SK-N-SH treated with all-trans-retinoic acid at 6 μM for 48 hours (cell line): ENCODE measurements around the gene GALNT5.

ENCODE experiments used
- ISL1 ChIP-seq: fragments of 250-450 bp; sonication (Bioruptor Pico); IDR thresholded peaks from 2 replicates; pipeline ENCODE4 v2.1.2; 2022; ENCODE audit warnings: mild to moderate bottlenecking, moderate library complexity
- ZFP30 ChIP-seq: fragments of 450-650 bp; formaldehyde crosslinking; IDR thresholded peaks from 2 replicates; pipeline ENCODE4 v1.5.0; 2022; ENCODE audit warnings: mild to moderate bottlenecking, moderate library complexity

DNA sequence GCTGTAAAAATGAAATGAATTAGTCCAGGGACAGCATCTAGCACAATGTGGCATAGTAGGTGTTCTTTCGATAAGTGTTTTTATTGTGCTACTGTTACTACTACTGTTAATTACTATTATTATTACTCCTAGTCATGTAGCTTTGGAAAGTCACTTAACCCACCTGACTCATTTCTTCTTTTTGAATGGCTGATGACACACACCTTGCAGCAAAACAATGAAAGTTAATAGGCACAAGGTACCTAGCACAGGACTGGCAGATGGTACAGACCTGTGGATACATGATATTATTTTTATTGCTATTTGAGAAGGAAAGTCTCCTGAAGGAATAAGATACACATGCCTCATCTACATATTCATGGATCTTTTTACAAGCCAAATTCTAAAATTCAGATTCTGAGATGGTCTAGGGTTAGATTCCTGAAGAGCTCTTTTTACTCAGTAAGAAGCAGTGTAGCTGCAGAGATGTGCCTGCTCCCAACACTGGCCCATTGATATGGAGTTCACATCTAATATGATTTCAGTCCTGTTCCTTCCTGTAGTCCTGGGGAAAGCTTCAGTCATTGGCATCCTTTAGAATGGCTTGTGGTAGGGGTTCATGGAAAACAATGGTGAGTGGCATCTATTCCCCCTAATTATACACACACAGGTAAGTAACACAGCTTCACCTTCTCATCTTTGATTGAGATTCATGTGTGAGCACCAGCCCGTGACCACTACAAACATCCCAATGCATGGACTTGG lies 76.0 kb downstream of the GALNT5 start:
- TF ChIP-seq ISL1 (CRISPR knock-in tag): no peak
- no peak for TF ChIP-seq ZFP30 (CRISPR knock-in tag)
